ENCODE measurements around the gene NPL. TPM values are rescaled to one million over a fixed set of nuclear protein-coding genes. Genes with fewer than 3 reads are reported as not detected.
A peak's percentile ranks its signal among the peaks of the same experiment; 100 is the strongest.

NPL gene
- total RNA-seq, 2 donors from 2014 or later, result 2.2 to 6.8 TPM

- no peak for DNase-seq (ENCODE audit: low spot score)
- Histone ChIP-seq H3K27me3 (replicated peaks; ENCODE audit: insufficient read depth) (no peaks in the 10 kb centered on the region), H3K4me3 (no peak overlapping the region), H3K36me3 (no peaks in the 10 kb centered on the region), H3K4me1 (replicated peaks) (no peaks in the 10 kb centered on the region), H3K27ac (no peak overlapping the region), H3K9me3 (no peaks in the 10 kb centered on the region)
- TF ChIP-seq CTCF (IDR thresholded peaks at IDR 0.05), result no peak
- no peak for TF ChIP-seq POLR2A (IDR thresholded peaks at IDR 0.05)
- TF ChIP-seq POLR2AphosphoS5 (IDR thresholded peaks at IDR 0.05), result no peak
- intact Hi-C loops (cut with DNase I), result loop anchor here (5.0 to 10.0 kb wide), 4 partner anchors 52 to 698 kb away; partner anchors contain the start of genes DHX9 and GLUL
- WGBS, result 77% methylated on average over 2 of the region's 2 CpGs
These were observed 4.4 kb upstream of the NPL start for GRCh38 chr1:182785181-182785580.

- 67% methylated on average over 6 of the region's 6 CpGs for WGBS
- no peaks in the 10 kb centered on the region for H3K27me3 ChIP-seq (replicated peaks; ENCODE audit: insufficient read depth)
- no peak overlapping the region for H3K27ac ChIP-seq
- no peak overlapping the region for H3K4me3 ChIP-seq
- intact Hi-C loops (cut with DNase I), result loop anchor here (5.0 to 10.0 kb wide), 4 partner anchors 51 to 699 kb away; partner anchors contain the start of genes DHX9 and GLUL
- no peaks in the 10 kb centered on the region for H3K4me1 ChIP-seq (replicated peaks)
- no peak for DNase-seq (ENCODE audit: low spot score)
- TF ChIP-seq POLR2A (IDR thresholded peaks at IDR 0.05) (no peak), CTCF (IDR thresholded peaks at IDR 0.05) (peak in 3 of 4 experiments; percentile 38 to 65 (median 61)), POLR2AphosphoS5 (IDR thresholded peaks at IDR 0.05) (peak; percentile 24)
- no peaks in the 10 kb centered on the region for H3K36me3 ChIP-seq
- H3K9me3 ChIP-seq, result no peaks in the 10 kb centered on the region
These were observed 3.2 kb upstream of the NPL start for GRCh38 chr1:182786223-182786994.

- Histone ChIP-seq H3K27ac (no peak overlapping the region), H3K27me3 (replicated peaks; ENCODE audit: insufficient read depth) (no peaks in the 10 kb centered on the region), H3K9me3 (no peaks in the 10 kb centered on the region), H3K36me3 (no peaks in the 10 kb centered on the region), H3K4me1 (replicated peaks) (no peaks in the 10 kb centered on the region), H3K4me3 (no peak overlapping the region)
- WGBS, result 75% methylated on average over 4 of the region's 4 CpGs
- no peak for TF ChIP-seq POLR2A (IDR thresholded peaks at IDR 0.05)
- TF ChIP-seq CTCF (IDR thresholded peaks at IDR 0.05), result no peak
- TF ChIP-seq POLR2AphosphoS5 (IDR thresholded peaks at IDR 0.05), result no peak
- intact Hi-C loops (cut with DNase I), result loop anchor here (5.0 to 10.0 kb wide), 4 partner anchors 50 to 700 kb away; partner anchors contain the start of genes DHX9 and GLUL
- DNase-seq (ENCODE audit: low spot score), result no peak
These were observed 2.6 kb upstream of the NPL start for GRCh38 chr1:182786995-182787324.

GRCh38 chr1:182791281-182792179 is 2.0 kb downstream of the NPL start:
- 82% methylated on average over 8 of the region's 8 CpGs for WGBS
- intact Hi-C loops (cut with DNase I), result no loop called here
- Histone ChIP-seq H3K9me3 (no peaks in the 10 kb centered on the region), H3K4me1 (replicated peaks) (no peaks in the 10 kb centered on the region), H3K4me3 (no peak overlapping the region), H3K36me3 (no peaks in the 10 kb centered on the region), H3K27me3 (replicated peaks; ENCODE audit: insufficient read depth) (no peaks in the 10 kb centered on the region), H3K27ac (no peak overlapping the region)
- TF ChIP-seq POLR2AphosphoS5 (IDR thresholded peaks at IDR 0.05) (no peak), CTCF (IDR thresholded peaks at IDR 0.05) (no peak), POLR2A (IDR thresholded peaks at IDR 0.05) (no peak)
- no peak for DNase-seq (ENCODE audit: low spot score)
